Spleen (tissue), 7 donors: ENCODE measurements around the gene SHC3.

Experiments used
- POLR2AphosphoS5 ChIP-seq, 3 donors: sonication (generic); formaldehyde crosslinking; IDR thresholded peaks; one replicate each; pipeline ENCODE4 v1.5.1; 2017; ENCODE audit warnings: antibody characterized with exemption in 3 of 3
- TF ChIP-seq, protein P1 (sequence below), 11 experiments: fragments of 200-600 bp in 7 of 11; fragments of 450-650 bp in 4 of 11; sonication (generic) in 4 of 11; IDR thresholded peaks in 8 of 11; conservative IDR thresholded peaks in 3 of 11; 1 replicate in 7 of 11; 2 replicates in 4 of 11; pipeline versions ENCODE4 v1.4.0 to v1.8.0; 2016 to 2021; ENCODE audit warnings: antibody characterized with exemption in 11 of 11, inconsistent platforms in 4 of 11, mild to moderate bottlenecking in 1 of 11
- donor health status: DM: no; HTN: no; CAD: no; lungs with moderate emphysema.
- donor health status: DM: no; HTN: no; CAD: no.
- donor health status: DM: no; HTN: no; CAD: no.

DNA sequence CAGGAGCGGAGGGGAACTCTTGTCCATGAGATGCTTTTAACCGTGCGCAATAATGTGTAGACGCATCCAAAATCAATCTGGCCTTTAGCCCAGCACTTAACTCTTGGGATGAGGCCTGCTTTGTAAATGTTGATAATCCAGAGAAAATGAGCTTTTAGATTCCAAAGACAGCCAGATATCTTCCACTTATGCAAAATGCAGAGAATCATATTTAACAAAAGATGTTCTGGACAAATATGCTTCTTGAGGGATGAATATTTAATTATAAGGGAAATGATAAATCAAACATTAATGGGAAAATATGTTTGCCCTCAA, 181.7 kb downstream of the SHC3 start:
- TF ChIP-seq, protein P1, sequence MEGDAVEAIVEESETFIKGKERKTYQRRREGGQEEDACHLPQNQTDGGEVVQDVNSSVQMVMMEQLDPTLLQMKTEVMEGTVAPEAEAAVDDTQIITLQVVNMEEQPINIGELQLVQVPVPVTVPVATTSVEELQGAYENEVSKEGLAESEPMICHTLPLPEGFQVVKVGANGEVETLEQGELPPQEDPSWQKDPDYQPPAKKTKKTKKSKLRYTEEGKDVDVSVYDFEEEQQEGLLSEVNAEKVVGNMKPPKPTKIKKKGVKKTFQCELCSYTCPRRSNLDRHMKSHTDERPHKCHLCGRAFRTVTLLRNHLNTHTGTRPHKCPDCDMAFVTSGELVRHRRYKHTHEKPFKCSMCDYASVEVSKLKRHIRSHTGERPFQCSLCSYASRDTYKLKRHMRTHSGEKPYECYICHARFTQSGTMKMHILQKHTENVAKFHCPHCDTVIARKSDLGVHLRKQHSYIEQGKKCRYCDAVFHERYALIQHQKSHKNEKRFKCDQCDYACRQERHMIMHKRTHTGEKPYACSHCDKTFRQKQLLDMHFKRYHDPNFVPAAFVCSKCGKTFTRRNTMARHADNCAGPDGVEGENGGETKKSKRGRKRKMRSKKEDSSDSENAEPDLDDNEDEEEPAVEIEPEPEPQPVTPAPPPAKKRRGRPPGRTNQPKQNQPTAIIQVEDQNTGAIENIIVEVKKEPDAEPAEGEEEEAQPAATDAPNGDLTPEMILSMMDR (IDR thresholded peaks at IDR 0.05 in 8 of 11, conservative IDR thresholded peaks at IDR 0.05 in 3 of 11): no peak
- TF ChIP-seq POLR2AphosphoS5 (IDR thresholded peaks at IDR 0.05): no peak
